GM12865 (cell line): Measurements from ENCODE around the gene RGL4.

Source experiments
- DNase-seq: peaks from one replicate; pipeline ENCODE4 v3.0.0; 2010; ENCODE audit warnings: low read depth
- H3K4me3 ChIP-seq: 2 replicates; pipeline ENCODE4 v1.5.1; 2011; ENCODE audit warnings: mild to moderate bottlenecking, low read depth, low read length, control low read depth
- TF ChIP-seq, protein P1 (sequence below): IDR thresholded peaks from 2 replicates; pipeline ENCODE4 v1.5.1; 2011; ENCODE audit warnings: low read length, control low read depth, low read depth, inconsistent platforms; ENCODE audit not compliant: insufficient read depth; ENCODE audit errors: missing control alignments

RGL4 gene

GRCh38 chr22:23677701-23677995 is 13.2 kb upstream of the RGL4 start:
- TF ChIP-seq, protein P1, sequence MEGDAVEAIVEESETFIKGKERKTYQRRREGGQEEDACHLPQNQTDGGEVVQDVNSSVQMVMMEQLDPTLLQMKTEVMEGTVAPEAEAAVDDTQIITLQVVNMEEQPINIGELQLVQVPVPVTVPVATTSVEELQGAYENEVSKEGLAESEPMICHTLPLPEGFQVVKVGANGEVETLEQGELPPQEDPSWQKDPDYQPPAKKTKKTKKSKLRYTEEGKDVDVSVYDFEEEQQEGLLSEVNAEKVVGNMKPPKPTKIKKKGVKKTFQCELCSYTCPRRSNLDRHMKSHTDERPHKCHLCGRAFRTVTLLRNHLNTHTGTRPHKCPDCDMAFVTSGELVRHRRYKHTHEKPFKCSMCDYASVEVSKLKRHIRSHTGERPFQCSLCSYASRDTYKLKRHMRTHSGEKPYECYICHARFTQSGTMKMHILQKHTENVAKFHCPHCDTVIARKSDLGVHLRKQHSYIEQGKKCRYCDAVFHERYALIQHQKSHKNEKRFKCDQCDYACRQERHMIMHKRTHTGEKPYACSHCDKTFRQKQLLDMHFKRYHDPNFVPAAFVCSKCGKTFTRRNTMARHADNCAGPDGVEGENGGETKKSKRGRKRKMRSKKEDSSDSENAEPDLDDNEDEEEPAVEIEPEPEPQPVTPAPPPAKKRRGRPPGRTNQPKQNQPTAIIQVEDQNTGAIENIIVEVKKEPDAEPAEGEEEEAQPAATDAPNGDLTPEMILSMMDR, result no peak
- no peak overlapping the region for H3K4me3 ChIP-seq
- DNase-seq, result no peak

- TF ChIP-seq, protein P1, result no peak
- no peak overlapping the region for H3K4me3 ChIP-seq
- DNase-seq, result no peak
Measured at GRCh38 chr22:23678133-23678532, 12.7 kb upstream of the RGL4 start.

DNA sequence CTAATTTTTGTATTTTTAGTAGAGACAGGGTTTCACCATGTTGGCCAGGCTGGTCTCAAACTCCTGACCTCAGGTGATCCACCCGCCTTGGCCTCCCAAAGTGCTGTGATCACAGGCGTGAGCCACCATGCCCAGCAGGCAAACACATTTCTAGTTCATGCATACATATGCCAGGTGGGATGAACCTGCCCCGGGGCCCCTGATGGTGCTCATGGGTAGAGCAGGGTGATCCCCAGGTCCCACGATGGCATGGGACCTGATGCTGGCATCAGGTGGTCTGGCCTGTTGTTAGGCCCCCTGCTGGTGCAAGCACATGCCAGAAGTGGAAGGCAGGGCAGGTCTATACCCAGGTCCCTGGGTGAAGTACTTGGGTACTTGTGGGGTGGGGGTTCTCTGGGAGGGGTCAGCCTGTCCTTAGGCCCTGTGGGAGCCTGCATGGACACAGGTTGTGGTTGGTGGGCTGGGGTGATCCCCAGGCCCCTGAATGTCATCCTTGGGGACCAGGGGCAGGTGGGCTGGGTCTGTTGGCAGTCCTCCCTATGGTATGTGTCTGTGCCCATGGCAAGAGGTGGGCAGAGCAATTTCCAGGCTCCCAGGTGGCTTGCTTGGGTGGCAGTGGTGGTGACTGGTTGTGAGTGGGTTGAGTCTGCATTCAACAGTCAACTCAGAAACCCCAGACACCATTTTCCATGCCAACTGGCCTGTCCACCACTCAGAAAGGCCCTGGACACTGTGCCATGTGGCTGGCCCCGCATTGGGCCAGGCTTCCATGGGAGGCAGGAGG is 9.6 kb upstream of the RGL4 start:
- DNase-seq, result no peak
- H3K4me3 ChIP-seq, result no peak overlapping the region
- TF ChIP-seq, protein P1, result no peak

- H3K4me3 ChIP-seq, result no peak overlapping the region
- TF ChIP-seq, protein P1, result no peak
- no peak for DNase-seq
Measured at GRCh38 chr22:23682077-23682476, 8.7 kb upstream of the RGL4 start.

- no peak for DNase-seq
- TF ChIP-seq, protein P1, result no peak
- H3K4me3 ChIP-seq, result no peak overlapping the region
Measured at GRCh38 chr22:23682827-23683355, 7.9 kb upstream of the RGL4 start.

- no peak for DNase-seq
- H3K4me3 ChIP-seq, result no peak overlapping the region
- TF ChIP-seq, protein P1, result no peak
Measured at GRCh38 chr22:23683545-23683944, 7.3 kb upstream of the RGL4 start.

DNA sequence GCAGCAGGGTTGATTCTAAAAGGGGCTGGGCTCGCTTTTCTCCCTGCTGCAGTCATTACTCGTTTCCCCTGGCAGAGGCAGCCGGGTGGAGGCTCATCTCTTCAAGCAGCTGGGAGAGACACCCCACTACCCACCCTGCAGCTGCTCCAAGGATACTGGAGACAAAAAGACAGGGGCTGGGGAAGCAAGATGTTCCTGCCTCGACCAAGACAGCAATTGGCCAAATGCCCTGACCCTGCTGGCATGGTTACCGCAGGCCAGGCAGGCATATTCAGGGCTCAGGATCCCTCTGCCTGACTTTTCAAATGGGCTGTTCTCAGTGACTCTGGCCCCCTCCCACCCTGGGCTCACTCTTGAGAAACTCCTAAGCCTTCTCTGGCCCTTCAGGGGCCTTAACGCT is 6.8 kb upstream of the RGL4 start:
- no peak for DNase-seq
- H3K4me3 ChIP-seq, result no peak overlapping the region
- TF ChIP-seq, protein P1, result no peak
